OCI-LY3 (cell line): ENCODE measurements around the gene NOD2.

Experiments
- H2AFZ ChIP-seq: fragments of 200-600, 300-600 bp; shearing (Covaris generic); 2 replicates; pipeline ENCODE4 v1.6.0; 2014; ENCODE audit warnings: antibody characterized with exemption, low read depth, low read length
- H3K27ac ChIP-seq: fragments of 200-600, 300-600 bp; sonication (generic); 2 replicates; pipeline ENCODE4 v1.5.1; 2014; ENCODE audit warnings: mild to moderate bottlenecking, low read length, moderate library complexity, mixed read lengths
- H3K27me3 ChIP-seq: fragments of 200-600, 300-600 bp; sonication (generic); 2 replicates; pipeline ENCODE4 v1.6.1; 2014; ENCODE audit warnings: low read depth, low read length, mixed read lengths
- H3K36me3 ChIP-seq: fragments of 200-600, 300-600 bp; sonication (generic); replicated peaks from 2 replicates; pipeline ENCODE3; 2014; ENCODE audit warnings: low read depth, low read length, mixed read lengths
- H3K4me1 ChIP-seq: fragments of 300-600, 200-600 bp; sonication (generic); 2 replicates; pipeline ENCODE4 v1.6.1; 2014; ENCODE audit warnings: low read length, mixed read lengths
- H3K4me2 ChIP-seq: fragments of 200-600, 300-600 bp; sonication (generic); 2 replicates; pipeline ENCODE4 v1.6.1; 2014; ENCODE audit warnings: low read length, mixed read lengths
- H3K4me3 ChIP-seq: fragments of 300-600, 200-600 bp; sonication (generic); 2 replicates; pipeline ENCODE4 v1.5.1; 2014; ENCODE audit warnings: antibody characterized with exemption, mild to moderate bottlenecking, low read length, moderate library complexity
- H3K79me2 ChIP-seq: fragments of 300-600, 200-600 bp; shearing (Covaris generic); 2 replicates; pipeline ENCODE4 v1.6.1; 2014; ENCODE audit warnings: mild to moderate bottlenecking, low read length, mixed read lengths
- H3K9ac ChIP-seq: fragments of 300-600, 200-600 bp; shearing (Covaris generic); 2 replicates; pipeline ENCODE4 v1.6.0; 2014; ENCODE audit warnings: mild to moderate bottlenecking, low read length, moderate library complexity
- H3K9me3 ChIP-seq: fragments of 200-600, 300-600 bp; shearing (Covaris generic); 2 replicates; pipeline ENCODE4 v1.6.1; 2014; ENCODE audit warnings: low read length, mixed read lengths; ENCODE audit not compliant: insufficient read depth
- H4K20me1 ChIP-seq: fragments of 200-600, 300-600 bp; sonication (generic); 2 replicates; pipeline ENCODE4 v1.6.1; 2016; ENCODE audit warnings: low read length, mixed read lengths; ENCODE audit not compliant: insufficient read depth
- EZH2phosphoT487 ChIP-seq: fragments of 200-600 bp; shearing (Covaris generic); IDR thresholded peaks from 2 replicates; pipeline ENCODE4 v1.6.1; 2018; ENCODE audit warnings: antibody characterized with exemption, mixed run types, low read depth
- TF ChIP-seq, protein P1 (sequence below): fragments of 200-600, 300-600 bp; sonication (generic); IDR thresholded peaks from 2 replicates; pipeline ENCODE4 v1.5.1; 2014; ENCODE audit warnings: antibody characterized with exemption, low read length, low read depth

NOD2 gene

GRCh38 chr16:50709980-50710379 is 16.6 kb downstream of the NOD2 start:
- TF ChIP-seq, protein P1, sequence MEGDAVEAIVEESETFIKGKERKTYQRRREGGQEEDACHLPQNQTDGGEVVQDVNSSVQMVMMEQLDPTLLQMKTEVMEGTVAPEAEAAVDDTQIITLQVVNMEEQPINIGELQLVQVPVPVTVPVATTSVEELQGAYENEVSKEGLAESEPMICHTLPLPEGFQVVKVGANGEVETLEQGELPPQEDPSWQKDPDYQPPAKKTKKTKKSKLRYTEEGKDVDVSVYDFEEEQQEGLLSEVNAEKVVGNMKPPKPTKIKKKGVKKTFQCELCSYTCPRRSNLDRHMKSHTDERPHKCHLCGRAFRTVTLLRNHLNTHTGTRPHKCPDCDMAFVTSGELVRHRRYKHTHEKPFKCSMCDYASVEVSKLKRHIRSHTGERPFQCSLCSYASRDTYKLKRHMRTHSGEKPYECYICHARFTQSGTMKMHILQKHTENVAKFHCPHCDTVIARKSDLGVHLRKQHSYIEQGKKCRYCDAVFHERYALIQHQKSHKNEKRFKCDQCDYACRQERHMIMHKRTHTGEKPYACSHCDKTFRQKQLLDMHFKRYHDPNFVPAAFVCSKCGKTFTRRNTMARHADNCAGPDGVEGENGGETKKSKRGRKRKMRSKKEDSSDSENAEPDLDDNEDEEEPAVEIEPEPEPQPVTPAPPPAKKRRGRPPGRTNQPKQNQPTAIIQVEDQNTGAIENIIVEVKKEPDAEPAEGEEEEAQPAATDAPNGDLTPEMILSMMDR, result no peak
- TF ChIP-seq EZH2phosphoT487, result no peak
- Histone ChIP-seq H3K9me3 (peaks cover 8% of the 10 kb centered on the region), H3K36me3 (peaks cover 10% of the 10 kb centered on the region), H4K20me1 (no peaks in the 10 kb centered on the region), H3K4me2 (peak overlapping the region; percentile 86), H2AFZ (no peak overlapping the region), H3K9ac (peak overlapping the region; percentile 25; the same call in 1 of the 2 replicates), H3K27ac (0 out of 2 replicates have a peak overlapping the region, but pooled peaks have one; percentile 25), H3K4me3 (peak overlapping the region; percentile 58), H3K4me1 (peaks cover 49% of the 10 kb centered on the region), H3K79me2 (no peaks in the 10 kb centered on the region), H3K27me3 (no peaks in the 10 kb centered on the region)

DNA sequence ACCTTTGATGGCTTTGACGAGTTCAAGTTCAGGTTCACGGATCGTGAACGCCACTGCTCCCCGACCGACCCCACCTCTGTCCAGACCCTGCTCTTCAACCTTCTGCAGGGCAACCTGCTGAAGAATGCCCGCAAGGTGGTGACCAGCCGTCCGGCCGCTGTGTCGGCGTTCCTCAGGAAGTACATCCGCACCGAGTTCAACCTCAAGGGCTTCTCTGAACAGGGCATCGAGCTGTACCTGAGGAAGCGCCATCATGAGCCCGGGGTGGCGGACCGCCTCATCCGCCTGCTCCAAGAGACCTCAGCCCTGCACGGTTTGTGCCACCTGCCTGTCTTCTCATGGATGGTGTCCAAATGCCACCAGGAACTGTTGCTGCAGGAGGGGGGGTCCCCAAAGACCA is 17.6 kb downstream of the NOD2 start:
- peaks cover 50% of the 10 kb centered on the region for H3K4me1 ChIP-seq
- TF ChIP-seq, protein P1, result no peak
- TF ChIP-seq EZH2phosphoT487, result no peak
- H3K79me2 ChIP-seq, result no peaks in the 10 kb centered on the region
- no peak overlapping the region for H3K27ac ChIP-seq
- H3K4me2 ChIP-seq, result no peak overlapping the region
- H2AFZ ChIP-seq, result no peak overlapping the region
- no peaks in the 10 kb centered on the region for H3K9me3 ChIP-seq
- no peak overlapping the region for H3K4me3 ChIP-seq
- H3K9ac ChIP-seq, result no peak overlapping the region
- no peaks in the 10 kb centered on the region for H4K20me1 ChIP-seq
- no peaks in the 10 kb centered on the region for H3K36me3 ChIP-seq
- no peaks in the 10 kb centered on the region for H3K27me3 ChIP-seq

- TF ChIP-seq EZH2phosphoT487, result no peak
- TF ChIP-seq, protein P1, result no peak
- H3K36me3 ChIP-seq, result no peaks in the 10 kb centered on the region
Measured at GRCh38 chr16:50711862-50712559, 18.6 kb downstream of the NOD2 start.

GRCh38 chr16:50712560-50712898 is 19.1 kb downstream of the NOD2 start:
- no peaks in the 10 kb centered on the region for H4K20me1 ChIP-seq
- H3K79me2 ChIP-seq, result no peaks in the 10 kb centered on the region
- H3K9ac ChIP-seq, result no peak overlapping the region
- H3K36me3 ChIP-seq, result no peaks in the 10 kb centered on the region
- no peaks in the 10 kb centered on the region for H3K9me3 ChIP-seq
- no peak overlapping the region for H2AFZ ChIP-seq
- H3K4me3 ChIP-seq, result no peak overlapping the region
- peaks cover 42% of the 10 kb centered on the region for H3K4me1 ChIP-seq
- TF ChIP-seq EZH2phosphoT487, result no peak
- TF ChIP-seq, protein P1, result no peak
- H3K27me3 ChIP-seq, result no peaks in the 10 kb centered on the region
- no peak overlapping the region for H3K27ac ChIP-seq
- H3K4me2 ChIP-seq, result no peak overlapping the region

More at GRCh38 chr16:50711862-50712559, 18.6 kb downstream of the NOD2 start:
- Histone ChIP-seq H3K4me3 (no peak overlapping the region), H3K4me1 (peaks cover 48% of the 10 kb centered on the region), H3K9ac (no peak overlapping the region), H2AFZ (no peak overlapping the region), H3K27me3 (no peaks in the 10 kb centered on the region), H4K20me1 (no peaks in the 10 kb centered on the region), H3K79me2 (no peaks in the 10 kb centered on the region), H3K27ac (no peak overlapping the region), H3K9me3 (no peaks in the 10 kb centered on the region), H3K4me2 (no peak overlapping the region)
